ENCODE data around the gene C11orf24. TPM values are rescaled to one million over a fixed set of nuclear protein-coding genes. Genes with fewer than 3 reads are reported as not detected.

The C11orf24 gene
- total and polyA plus RNA-seq, 10 of the 15 experiments (the other 5 are each of a cell fraction or from before 2014, with no cell fraction given) = 4.3 to 104 (median 41.4) TPM

DNA sequence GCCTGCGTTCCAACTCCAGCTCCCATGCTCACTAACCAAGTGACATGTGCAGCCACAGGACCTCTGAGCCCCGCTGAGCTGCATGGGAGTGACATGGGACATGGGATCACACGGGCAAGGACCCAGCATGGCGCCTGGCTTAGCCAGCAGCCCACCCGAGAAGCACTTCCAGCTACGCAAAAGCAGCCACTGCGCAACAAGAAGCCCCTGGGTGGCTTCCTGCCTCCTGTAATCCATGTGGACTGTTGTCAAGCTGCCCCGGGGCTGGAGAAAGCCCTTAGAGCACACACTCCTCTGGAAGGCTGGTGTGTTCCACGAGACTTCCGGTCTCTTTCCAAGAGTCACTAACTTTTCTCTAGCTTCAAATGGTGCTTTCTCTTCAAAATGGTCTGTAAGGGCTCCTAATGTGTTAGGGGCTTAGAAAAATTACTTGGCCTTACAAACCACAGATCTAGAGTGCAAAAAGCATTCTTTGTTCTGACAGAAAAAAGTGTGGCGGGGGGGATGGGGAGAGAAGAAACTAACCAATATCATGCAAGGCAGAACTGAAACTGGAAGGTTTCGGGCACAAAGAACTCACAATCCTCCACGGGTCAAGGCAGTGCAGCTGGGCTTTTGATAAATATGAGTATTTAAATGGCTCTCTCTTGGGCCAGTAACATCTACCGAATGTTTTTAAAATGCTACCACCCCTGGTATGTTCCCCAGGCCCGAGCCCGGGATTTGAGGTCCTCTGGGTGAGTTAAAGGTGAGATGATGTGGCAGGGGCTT lies 5.5 kb downstream of the C11orf24 start (continued):
- TF ChIP-seq MEF2A (IDR thresholded peaks at IDR 0.05; ENCODE audit: insufficient read depth, low read depth, low read length) (peak; percentile 67), RUNX3 (IDR thresholded peaks at IDR 0.05; ENCODE audit: low read length) (peak; percentile 96), CHD4 (IDR thresholded peaks at IDR 0.05) (no peak), CREM (IDR thresholded peaks at IDR 0.05; ENCODE audit: low read depth) (no peak), ZNF217 (IDR thresholded peaks at IDR 0.05) (peak; percentile 58; the same call in 1 of the 2 replicates), YY1 (IDR thresholded peaks at IDR 0.05; ENCODE audit: low read depth, low read length) (peak; percentile 63), PAX8 (IDR thresholded peaks at IDR 0.05) (no peak), EGR1 (IDR thresholded peaks at IDR 0.05; ENCODE audit: borderline replicate concordance in 1 of 2, low read depth in 2 of 2, low read length in 2 of 2) (no peak), EED (IDR thresholded peaks at IDR 0.05; ENCODE audit: low read depth) (no peak; the same call in 1 of the 2 replicates), SREBF1 (IDR thresholded peaks at IDR 0.05; ENCODE audit: low read length) (no peak), ZNF274 (IDR thresholded peaks at IDR 0.05; ENCODE audit: insufficient read depth, insufficient read length) (no peak), GATAD2B (conservative IDR thresholded peaks at IDR 0.05; ENCODE audit: low read depth) (no peak), TARDBP (IDR thresholded peaks at IDR 0.05; ENCODE audit: borderline replicate concordance) (no peak; the same call in 1 of the 2 replicates), ASH2L (IDR thresholded peaks at IDR 0.05; ENCODE audit: borderline replicate concordance, low read depth) (no peak), MYB (IDR thresholded peaks at IDR 0.05; ENCODE audit: borderline replicate concordance, low read depth, low read length) (no peak), RAD51 (IDR thresholded peaks at IDR 0.05) (no peak; the same call in 1 of the 2 replicates)
- TF ChIP-seq, protein P1, sequence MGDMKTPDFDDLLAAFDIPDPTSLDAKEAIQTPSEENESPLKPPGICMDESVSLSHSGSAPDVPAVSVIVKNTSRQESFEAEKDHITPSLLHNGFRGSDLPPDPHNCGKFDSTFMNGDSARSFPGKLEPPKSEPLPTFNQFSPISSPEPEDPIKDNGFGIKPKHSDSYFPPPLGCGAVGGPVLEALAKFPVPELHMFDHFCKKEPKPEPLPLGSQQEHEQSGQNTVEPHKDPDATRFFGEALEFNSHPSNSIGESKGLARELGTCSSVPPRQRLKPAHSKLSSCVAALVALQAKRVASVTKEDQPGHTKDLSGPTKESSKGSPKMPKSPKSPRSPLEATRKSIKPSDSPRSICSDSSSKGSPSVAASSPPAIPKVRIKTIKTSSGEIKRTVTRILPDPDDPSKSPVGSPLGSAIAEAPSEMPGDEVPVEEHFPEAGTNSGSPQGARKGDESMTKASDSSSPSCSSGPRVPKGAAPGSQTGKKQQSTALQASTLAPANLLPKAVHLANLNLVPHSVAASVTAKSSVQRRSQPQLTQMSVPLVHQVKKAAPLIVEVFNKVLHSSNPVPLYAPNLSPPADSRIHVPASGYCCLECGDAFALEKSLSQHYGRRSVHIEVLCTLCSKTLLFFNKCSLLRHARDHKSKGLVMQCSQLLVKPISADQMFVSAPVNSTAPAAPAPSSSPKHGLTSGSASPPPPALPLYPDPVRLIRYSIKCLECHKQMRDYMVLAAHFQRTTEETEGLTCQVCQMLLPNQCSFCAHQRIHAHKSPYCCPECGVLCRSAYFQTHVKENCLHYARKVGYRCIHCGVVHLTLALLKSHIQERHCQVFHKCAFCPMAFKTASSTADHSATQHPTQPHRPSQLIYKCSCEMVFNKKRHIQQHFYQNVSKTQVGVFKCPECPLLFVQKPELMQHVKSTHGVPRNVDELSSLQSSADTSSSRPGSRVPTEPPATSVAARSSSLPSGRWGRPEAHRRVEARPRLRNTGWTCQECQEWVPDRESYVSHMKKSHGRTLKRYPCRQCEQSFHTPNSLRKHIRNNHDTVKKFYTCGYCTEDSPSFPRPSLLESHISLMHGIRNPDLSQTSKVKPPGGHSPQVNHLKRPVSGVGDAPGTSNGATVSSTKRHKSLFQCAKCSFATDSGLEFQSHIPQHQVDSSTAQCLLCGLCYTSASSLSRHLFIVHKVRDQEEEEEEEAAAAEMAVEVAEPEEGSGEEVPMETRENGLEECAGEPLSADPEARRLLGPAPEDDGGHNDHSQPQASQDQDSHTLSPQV (IDR thresholded peaks at IDR 0.05) = no peak
- TF ChIP-seq, protein P2, sequence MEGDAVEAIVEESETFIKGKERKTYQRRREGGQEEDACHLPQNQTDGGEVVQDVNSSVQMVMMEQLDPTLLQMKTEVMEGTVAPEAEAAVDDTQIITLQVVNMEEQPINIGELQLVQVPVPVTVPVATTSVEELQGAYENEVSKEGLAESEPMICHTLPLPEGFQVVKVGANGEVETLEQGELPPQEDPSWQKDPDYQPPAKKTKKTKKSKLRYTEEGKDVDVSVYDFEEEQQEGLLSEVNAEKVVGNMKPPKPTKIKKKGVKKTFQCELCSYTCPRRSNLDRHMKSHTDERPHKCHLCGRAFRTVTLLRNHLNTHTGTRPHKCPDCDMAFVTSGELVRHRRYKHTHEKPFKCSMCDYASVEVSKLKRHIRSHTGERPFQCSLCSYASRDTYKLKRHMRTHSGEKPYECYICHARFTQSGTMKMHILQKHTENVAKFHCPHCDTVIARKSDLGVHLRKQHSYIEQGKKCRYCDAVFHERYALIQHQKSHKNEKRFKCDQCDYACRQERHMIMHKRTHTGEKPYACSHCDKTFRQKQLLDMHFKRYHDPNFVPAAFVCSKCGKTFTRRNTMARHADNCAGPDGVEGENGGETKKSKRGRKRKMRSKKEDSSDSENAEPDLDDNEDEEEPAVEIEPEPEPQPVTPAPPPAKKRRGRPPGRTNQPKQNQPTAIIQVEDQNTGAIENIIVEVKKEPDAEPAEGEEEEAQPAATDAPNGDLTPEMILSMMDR (IDR thresholded peaks at IDR 0.05 in 2 of 3, conservative IDR thresholded peaks at IDR 0.05 in 1 of 3; ENCODE audit: control insufficient read depth in 2 of 3, extremely low read depth in 1 of 3, insufficient read depth in 1 of 3, low read depth in 3 of 3, low read length in 3 of 3) = no peak
- TF ChIP-seq, protein P3, sequence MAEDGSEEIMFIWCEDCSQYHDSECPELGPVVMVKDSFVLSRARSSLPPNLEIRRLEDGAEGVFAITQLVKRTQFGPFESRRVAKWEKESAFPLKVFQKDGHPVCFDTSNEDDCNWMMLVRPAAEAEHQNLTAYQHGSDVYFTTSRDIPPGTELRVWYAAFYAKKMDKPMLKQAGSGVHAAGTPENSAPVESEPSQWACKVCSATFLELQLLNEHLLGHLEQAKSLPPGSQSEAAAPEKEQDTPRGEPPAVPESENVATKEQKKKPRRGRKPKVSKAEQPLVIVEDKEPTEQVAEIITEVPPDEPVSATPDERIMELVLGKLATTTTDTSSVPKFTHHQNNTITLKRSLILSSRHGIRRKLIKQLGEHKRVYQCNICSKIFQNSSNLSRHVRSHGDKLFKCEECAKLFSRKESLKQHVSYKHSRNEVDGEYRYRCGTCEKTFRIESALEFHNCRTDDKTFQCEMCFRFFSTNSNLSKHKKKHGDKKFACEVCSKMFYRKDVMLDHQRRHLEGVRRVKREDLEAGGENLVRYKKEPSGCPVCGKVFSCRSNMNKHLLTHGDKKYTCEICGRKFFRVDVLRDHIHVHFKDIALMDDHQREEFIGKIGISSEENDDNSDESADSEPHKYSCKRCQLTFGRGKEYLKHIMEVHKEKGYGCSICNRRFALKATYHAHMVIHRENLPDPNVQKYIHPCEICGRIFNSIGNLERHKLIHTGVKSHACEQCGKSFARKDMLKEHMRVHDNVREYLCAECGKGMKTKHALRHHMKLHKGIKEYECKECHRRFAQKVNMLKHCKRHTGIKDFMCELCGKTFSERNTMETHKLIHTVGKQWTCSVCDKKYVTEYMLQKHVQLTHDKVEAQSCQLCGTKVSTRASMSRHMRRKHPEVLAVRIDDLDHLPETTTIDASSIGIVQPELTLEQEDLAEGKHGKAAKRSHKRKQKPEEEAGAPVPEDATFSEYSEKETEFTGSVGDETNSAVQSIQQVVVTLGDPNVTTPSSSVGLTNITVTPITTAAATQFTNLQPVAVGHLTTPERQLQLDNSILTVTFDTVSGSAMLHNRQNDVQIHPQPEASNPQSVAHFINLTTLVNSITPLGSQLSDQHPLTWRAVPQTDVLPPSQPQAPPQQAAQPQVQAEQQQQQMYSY (CRISPR knock-in tag; IDR thresholded peaks at IDR 0.05) = no peak
- TF ChIP-seq, protein P4, sequence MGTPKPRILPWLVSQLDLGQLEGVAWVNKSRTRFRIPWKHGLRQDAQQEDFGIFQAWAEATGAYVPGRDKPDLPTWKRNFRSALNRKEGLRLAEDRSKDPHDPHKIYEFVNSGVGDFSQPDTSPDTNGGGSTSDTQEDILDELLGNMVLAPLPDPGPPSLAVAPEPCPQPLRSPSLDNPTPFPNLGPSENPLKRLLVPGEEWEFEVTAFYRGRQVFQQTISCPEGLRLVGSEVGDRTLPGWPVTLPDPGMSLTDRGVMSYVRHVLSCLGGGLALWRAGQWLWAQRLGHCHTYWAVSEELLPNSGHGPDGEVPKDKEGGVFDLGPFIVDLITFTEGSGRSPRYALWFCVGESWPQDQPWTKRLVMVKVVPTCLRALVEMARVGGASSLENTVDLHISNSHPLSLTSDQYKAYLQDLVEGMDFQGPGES (IDR thresholded peaks at IDR 0.05) = no peak
